Fibroblast of lung (primary cell): ENCODE data around the gene HLA-DMA. TPM values are rescaled to one million over a fixed set of nuclear protein-coding genes. Genes with fewer than 3 reads are reported as not detected.

ENCODE experiments used
- DNase-seq, 2 donors: peaks; one replicate each; pipeline versions ENCODE4 v3.0.0 to v3.0.0-alpha.2; 2010; ENCODE audit warnings: low read depth in 2 of 2
- H2AFZ ChIP-seq: 2 replicates; pipeline ENCODE4 v1.5.1; 2012; ENCODE audit warnings: low read length, control low read depth, inconsistent platforms
- H3K27ac ChIP-seq: 2 replicates; pipeline ENCODE4 v1.5.1; 2011; ENCODE audit warnings: low read length, control low read depth; ENCODE audit not compliant: insufficient read depth
- H3K27me3 ChIP-seq: 2 replicates; pipeline ENCODE4 v1.5.1; 2011; ENCODE audit warnings: mild to moderate bottlenecking, low read length; ENCODE audit not compliant: control insufficient read depth, insufficient read depth
- H3K36me3 ChIP-seq: 2 replicates; pipeline ENCODE4 v1.5.1; 2011; ENCODE audit warnings: low read length; ENCODE audit not compliant: control insufficient read depth, insufficient read depth
- H3K4me1 ChIP-seq: 2 replicates; pipeline ENCODE4 v1.5.1; 2011; ENCODE audit warnings: low read length; ENCODE audit not compliant: control insufficient read depth, insufficient read depth; ENCODE audit errors: extremely low read depth
- H3K4me2 ChIP-seq: 2 replicates; pipeline ENCODE4 v1.5.1; 2011; ENCODE audit warnings: low read length, control low read depth; ENCODE audit not compliant: insufficient read depth; ENCODE audit errors: extremely low read depth
- H3K4me3 ChIP-seq, 4 experiments: fragments of 200-600 bp in 1 of 4; sonication (generic) in 1 of 4; replicated peaks in 1 of 4; 2 replicates each; pipeline ENCODE4 v1.5.1; 2011 to 2016; ENCODE audit warnings: low read length in 4 of 4, low read depth in 3 of 4, mild to moderate bottlenecking in 3 of 4, control low read depth in 2 of 4, inconsistent platforms in 1 of 4, mixed read lengths in 1 of 4; ENCODE audit not compliant: insufficient read depth in 1 of 4; ENCODE audit errors: control extremely low read depth in 1 of 4
- H3K79me2 ChIP-seq: 2 replicates; pipeline ENCODE4 v1.5.1; 2012; ENCODE audit warnings: mild to moderate bottlenecking, low read length, inconsistent platforms; ENCODE audit not compliant: control insufficient read depth, insufficient read depth
- H3K9ac ChIP-seq: 2 replicates; pipeline ENCODE4 v1.5.1; 2011; ENCODE audit warnings: mild to moderate bottlenecking, low read length, control low read depth; ENCODE audit not compliant: insufficient read depth
- H3K9me3 ChIP-seq: 2 replicates; pipeline ENCODE4 v1.5.1; 2012; ENCODE audit warnings: low read depth, low read length; ENCODE audit not compliant: control insufficient read depth, insufficient read depth
- H4K20me1 ChIP-seq: 2 replicates; pipeline ENCODE4 v1.5.1; 2011; ENCODE audit warnings: low read length; ENCODE audit not compliant: control insufficient read depth, insufficient read depth; ENCODE audit errors: extremely low read depth
- EZH2 ChIP-seq: IDR thresholded peaks from 2 replicates; pipeline ENCODE4 v1.5.1; 2012; ENCODE audit warnings: low read length, control low read depth, mild to moderate bottlenecking; ENCODE audit errors: missing control alignments
- polyA plus RNA-seq, 2 donors: library from polyadenylated mRNA; depleted of rRNA in 1 of 2; stranded (reverse) in 1 of 2; unstranded in 1 of 2; fragments of >200 nt; gene quantifications; 2 replicates each; pipeline ENCODE4 v1.2.1, GENCODE V29; 2011 to 2012; ENCODE audit warnings: missing spikeins in 1 of 2
- total RNA-seq: library from RNA; depleted of rRNA; stranded (reverse); fragments of >200 nt; gene quantifications from 2 replicates; pipeline ENCODE4 v1.2.1, GENCODE V29; 2014
- TF ChIP-seq, protein P1 (sequence below), 2 donors: IDR thresholded peaks in 1 of 2; conservative IDR thresholded peaks in 1 of 2; 1 replicate in 1 of 2; 2 replicates in 1 of 2; pipeline ENCODE4 v1.5.1; 2011 to 2012; ENCODE audit warnings: low read length in 2 of 2, control low read depth in 1 of 2, inconsistent platforms in 1 of 2, low read depth in 1 of 2, mild to moderate bottlenecking in 1 of 2

Gene HLA-DMA
- total and polyA plus RNA-seq, 2 donors (not counting 1 experiment from before 2014, with no cell fraction given) = 7.1 to 12.1 TPM

DNA sequence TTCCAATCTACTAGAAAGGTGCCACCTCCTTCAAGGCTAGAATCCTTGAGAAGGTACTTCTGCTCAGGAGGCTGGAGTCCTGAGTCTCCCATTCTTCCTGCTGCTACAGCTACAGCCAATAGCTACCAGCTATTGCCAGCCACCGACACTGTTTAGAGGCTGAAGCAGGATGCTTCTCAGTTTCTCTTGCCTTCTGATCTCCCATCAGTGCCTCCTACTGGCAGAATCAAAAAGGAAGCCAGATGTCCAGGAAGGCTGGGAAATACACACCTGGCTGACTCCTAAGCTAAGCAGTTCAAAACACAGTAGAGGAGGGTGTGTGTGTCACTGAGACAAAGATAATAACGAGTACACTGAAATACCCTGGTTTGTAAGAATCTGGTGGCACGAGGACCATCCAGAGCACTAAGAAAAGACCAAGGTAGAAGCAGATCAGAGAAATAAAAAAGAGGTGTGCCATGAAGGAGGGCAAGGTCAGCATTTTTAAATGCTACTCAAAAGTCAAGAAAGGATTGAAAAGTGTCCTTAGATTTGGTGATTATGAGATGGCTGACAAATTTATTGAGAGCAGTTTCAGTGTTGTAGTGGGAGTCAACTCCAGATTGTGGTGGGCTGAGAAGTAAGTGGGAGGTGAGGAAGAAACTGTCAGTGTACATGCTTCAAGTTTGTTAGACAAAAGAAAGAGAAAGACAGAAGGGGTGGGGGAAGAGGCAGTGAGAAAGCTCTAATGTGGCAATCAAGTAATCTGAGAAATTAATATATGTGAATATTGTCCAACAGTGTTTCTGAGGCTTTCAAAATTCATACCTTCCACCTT lies 2.3 kb upstream of the HLA-DMA start:
- Histone ChIP-seq H3K9me3 (no peaks in the 10 kb centered on the region), H3K36me3 (no peaks in the 10 kb centered on the region), H3K4me2 (no peak overlapping the region), H3K9ac (no peak overlapping the region), H2AFZ (no peak overlapping the region), H3K4me1 (no peaks in the 10 kb centered on the region), H3K79me2 (no peaks in the 10 kb centered on the region), H3K27ac (no peak overlapping the region), H3K27me3 (no peaks in the 10 kb centered on the region), H4K20me1 (no peaks in the 10 kb centered on the region), H3K4me3 (no peak overlapping the region)
- DNase-seq = no peak
- no peak for TF ChIP-seq EZH2
- TF ChIP-seq, protein P1, sequence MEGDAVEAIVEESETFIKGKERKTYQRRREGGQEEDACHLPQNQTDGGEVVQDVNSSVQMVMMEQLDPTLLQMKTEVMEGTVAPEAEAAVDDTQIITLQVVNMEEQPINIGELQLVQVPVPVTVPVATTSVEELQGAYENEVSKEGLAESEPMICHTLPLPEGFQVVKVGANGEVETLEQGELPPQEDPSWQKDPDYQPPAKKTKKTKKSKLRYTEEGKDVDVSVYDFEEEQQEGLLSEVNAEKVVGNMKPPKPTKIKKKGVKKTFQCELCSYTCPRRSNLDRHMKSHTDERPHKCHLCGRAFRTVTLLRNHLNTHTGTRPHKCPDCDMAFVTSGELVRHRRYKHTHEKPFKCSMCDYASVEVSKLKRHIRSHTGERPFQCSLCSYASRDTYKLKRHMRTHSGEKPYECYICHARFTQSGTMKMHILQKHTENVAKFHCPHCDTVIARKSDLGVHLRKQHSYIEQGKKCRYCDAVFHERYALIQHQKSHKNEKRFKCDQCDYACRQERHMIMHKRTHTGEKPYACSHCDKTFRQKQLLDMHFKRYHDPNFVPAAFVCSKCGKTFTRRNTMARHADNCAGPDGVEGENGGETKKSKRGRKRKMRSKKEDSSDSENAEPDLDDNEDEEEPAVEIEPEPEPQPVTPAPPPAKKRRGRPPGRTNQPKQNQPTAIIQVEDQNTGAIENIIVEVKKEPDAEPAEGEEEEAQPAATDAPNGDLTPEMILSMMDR (conservative IDR thresholded peaks at IDR 0.05 in 1 of 2, IDR thresholded peaks at IDR 0.05 in 1 of 2; ENCODE audit: low read depth in 1 of 2, low read length in 2 of 2) = peak; percentile 30 to 43

DNA sequence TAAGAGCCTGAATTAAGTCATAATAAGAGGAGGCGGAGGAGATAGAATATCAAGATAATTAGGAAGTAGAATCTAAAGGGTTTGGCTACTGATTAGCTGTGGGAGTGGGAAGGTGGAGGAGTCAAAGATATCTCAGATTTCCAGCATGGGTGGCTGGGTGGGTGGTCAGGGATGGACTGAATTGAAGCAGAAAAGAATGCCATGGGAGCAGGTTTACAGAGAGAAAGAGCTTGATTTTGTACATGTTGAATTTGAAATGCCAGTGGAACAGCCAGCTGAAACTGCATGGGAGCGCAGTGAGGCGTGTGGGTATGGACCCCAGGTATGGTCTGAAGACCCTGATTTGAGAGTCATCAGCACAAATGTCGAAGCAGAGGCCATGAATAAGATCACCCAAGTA lies 1.4 kb upstream of the HLA-DMA start:
- Histone ChIP-seq H4K20me1 (no peaks in the 10 kb centered on the region), H3K79me2 (no peaks in the 10 kb centered on the region), H3K9me3 (no peaks in the 10 kb centered on the region), H3K27me3 (no peaks in the 10 kb centered on the region), H3K4me2 (no peak overlapping the region), H3K36me3 (no peaks in the 10 kb centered on the region), H3K4me1 (no peaks in the 10 kb centered on the region), H3K4me3 (no peak overlapping the region), H2AFZ (no peak overlapping the region), H3K27ac (no peak overlapping the region), H3K9ac (no peak overlapping the region)
- TF ChIP-seq, protein P1 (conservative IDR thresholded peaks at IDR 0.05 in 1 of 2, IDR thresholded peaks at IDR 0.05 in 1 of 2; ENCODE audit: low read depth in 1 of 2, low read length in 2 of 2) = no peak
- TF ChIP-seq EZH2 = no peak
- no peak for DNase-seq

DNA sequence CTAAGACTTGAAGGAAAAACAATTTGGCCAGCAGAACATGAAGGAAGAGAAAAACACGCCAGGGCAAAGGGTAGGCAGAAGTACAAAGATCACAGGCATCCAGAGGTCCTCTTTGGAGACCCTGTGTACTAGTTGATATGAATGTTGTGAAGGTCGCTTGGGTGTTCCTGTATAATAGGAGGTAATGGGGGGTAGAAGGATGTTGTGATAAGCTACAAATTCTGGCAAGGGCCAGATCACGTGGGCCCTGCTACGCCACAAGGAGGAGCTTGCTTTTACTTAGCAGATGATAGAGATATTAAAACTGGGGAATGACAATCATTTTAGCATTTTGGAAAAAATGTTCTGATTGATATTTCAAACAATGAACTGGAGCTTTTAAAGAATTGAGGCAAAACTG lies 878 bp upstream of the HLA-DMA start:
- no peak for DNase-seq
- no peaks in the 10 kb centered on the region for H3K79me2 ChIP-seq
- H3K36me3 ChIP-seq = no peaks in the 10 kb centered on the region
- no peak overlapping the region for H3K27ac ChIP-seq
- H3K27me3 ChIP-seq = no peaks in the 10 kb centered on the region
- no peak for TF ChIP-seq EZH2
- TF ChIP-seq, protein P1 (conservative IDR thresholded peaks at IDR 0.05 in 1 of 2, IDR thresholded peaks at IDR 0.05 in 1 of 2; ENCODE audit: low read depth in 1 of 2, low read length in 2 of 2) = no peak
- H2AFZ ChIP-seq = no peak overlapping the region
- H3K4me1 ChIP-seq = no peaks in the 10 kb centered on the region
- no peak overlapping the region for H3K9ac ChIP-seq
- H3K4me2 ChIP-seq = no peak overlapping the region
- H3K9me3 ChIP-seq = no peaks in the 10 kb centered on the region
- H3K4me3 ChIP-seq = no peak overlapping the region
- H4K20me1 ChIP-seq = no peaks in the 10 kb centered on the region
